Measurements from ENCODE around the gene TPO.

The TPO gene

DNA sequence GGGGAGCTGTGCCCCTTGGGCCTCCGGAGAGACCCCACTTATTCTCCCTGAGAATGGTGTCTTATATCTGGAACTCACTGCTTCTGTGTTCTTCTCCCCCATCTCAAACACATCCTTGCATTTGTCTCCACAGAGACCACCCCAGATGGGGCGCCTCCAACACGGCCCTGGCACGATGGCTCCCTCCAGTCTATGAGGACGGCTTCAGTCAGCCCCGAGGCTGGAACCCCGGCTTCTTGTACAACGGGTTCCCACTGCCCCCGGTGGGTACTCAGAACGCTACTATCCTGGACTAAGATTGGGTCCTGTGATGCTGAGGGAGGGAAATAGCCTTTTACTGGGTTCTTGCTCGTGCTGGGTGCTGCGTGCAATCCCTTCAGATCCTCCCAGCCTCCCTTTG is 40.3 kb downstream of the TPO start:
- DNase-seq = no peak

DNA sequence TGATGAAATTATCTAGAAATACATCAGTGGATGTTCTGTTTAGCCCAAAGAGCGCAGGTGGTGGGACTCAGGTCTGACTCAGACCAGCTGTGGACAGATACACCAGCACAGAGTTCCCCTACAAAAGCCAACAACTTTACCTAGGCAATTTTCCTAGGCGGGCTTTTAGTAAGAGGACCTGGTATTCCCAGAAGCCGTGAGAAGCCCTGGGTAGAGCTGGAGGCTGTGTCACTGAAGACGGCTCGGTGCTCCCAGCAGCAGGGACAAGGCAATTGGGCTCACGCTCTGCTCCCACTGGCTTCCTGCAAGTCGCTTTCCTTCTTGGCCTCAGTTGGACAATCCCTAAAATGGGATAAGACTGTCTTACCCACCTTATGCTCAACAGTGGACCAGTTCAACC is 41.1 kb downstream of the TPO start:
- DNase-seq = no peak

DNA sequence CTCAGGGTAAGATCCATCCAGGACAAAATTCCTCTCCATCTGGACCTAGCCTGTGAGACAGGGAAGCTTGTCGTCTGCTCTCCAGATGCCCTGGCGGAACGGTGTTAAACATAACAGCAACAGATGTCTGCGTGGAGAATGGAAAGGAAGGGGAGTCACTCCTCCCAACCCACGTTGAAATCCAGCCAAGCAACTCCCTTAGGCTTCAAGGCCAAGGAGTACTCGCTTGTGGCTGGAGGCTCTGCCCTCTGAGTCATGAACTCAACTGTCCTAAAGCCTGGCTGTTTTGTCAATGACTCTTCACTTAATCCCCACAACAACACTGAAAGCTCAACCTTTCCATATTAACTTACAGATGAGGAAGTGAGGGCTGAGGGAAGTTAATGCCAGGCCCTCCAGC is 42.2 kb downstream of the TPO start:
- DNase-seq = no peak

DNA sequence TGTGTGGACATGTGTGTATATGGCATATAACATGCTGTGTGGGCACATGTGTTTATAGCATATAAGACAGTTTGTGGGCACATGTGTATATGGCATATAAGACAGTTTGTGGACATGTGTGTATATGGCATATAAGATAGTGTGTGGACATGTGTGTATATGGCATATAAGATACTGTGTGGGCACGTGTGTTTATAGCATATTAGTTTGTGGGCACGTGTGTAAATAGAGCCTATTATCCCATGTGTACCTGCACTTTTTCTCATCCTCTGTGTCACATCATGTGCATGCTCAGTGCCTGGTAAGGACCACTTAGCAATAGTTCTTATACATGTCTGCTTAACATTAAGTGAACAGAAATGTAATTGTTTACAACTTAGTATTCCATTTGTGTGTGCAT is 45.2 kb downstream of the TPO start:
- DNase-seq = no peak

DNA sequence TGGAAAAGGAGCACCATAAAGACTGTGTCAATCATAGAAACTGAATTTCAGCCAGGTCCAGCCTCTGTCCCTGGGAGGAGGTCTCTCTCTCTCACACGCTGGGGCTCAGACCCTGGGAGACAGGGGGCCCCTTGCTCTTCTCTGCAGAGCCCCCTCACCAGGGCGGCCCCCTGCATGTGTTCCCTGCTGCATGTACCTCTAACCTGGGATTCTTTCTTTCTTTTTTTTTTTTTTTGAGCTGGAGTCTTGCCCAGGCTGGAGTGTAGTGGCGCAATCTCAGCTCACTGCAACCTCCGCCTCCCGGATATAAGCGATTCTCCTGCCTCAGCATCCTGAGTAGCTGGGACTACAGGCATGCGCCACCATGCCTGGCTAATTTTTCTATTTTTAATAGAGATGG is 46.5 kb downstream of the TPO start:
- no peak for DNase-seq

DNA sequence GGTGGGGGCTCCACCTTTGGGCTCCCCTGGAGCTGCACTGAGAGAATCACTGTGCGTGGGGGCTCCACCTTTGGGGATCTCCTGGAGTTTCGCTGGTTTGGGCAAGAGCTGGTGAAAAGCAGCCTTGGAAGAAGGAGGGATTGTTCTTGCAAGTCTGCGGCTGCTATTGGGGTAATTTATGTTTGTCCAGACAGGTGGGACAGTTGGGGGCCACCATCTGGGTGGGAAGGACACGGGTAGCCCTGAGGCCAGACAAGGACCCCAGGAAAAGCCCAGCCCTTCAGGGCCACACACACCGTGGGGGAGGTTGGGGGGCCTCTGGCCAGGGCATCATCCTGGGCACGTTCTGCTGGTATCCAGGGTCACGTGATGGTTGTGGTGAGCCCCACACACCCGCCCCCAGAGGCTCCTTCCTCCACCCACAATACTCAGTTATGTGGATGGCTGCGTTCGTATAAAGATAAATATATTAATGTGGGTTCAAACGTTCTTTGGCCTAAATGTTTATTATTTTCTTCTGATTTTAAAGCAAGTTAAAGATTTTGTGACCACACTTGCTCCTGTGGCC is 47.7 kb downstream of the TPO start:
- DNase-seq = no peak

DNA sequence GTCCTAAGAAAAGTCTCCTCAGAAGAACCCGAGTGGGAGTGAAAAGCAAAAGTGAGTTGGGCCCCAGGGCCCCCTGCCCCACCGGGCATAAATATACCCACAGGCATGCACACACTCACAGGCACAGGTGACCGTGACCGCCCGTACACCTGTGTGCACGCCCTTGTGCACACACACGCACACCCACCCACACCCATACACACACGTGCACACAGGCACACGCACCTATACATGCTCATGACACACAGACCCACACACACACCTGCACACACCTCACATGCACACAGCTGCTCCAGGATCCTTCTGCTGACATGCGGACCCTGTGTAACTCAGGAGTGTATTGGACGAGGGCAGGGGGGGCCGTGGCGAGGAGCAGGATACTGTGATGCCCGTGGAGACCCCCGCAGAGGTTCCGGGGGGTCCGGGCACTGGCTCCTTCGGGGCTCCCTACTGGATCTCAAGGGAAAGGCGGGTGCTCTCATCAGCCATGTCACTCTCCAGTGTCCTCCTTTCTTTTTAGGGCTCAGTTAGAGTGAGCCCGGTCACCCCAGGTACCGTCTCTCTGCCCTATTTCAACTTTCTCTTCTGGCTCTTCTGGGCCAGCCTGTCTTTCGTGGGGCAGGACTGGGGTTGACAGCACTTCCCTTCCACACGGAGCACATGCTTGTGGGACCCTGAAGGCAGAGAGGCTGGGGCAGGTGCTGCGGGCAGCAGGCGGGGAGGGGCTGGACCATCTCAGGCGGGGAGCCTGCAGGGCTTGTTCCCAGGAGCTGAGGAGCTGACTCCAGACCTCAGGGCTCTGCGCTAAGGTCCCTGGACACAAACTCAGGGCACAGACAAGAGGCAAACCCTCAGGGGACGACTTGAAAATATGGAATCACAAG is 48.5 kb downstream of the TPO start:
- DNase-seq = no peak

DNA sequence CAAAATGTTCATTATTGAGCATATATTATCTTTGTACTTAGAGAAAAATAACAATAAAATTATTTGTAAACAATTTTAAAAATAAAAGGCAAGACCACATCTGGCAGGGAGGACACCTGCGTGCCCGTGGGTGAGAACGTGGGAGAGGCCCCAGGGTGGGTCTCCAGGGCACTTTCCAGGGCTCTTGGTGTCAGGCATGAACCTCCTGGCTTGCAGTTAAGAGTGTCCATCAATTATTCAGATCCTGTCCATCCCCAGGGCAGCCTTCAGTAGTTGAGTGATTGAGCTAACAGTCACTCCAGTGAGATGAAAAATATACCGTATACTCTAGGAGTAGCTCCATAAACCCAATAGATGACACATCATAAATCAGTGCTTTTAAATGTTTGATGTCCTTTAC is 49.7 kb downstream of the TPO start:
- DNase-seq = no peak

DNA sequence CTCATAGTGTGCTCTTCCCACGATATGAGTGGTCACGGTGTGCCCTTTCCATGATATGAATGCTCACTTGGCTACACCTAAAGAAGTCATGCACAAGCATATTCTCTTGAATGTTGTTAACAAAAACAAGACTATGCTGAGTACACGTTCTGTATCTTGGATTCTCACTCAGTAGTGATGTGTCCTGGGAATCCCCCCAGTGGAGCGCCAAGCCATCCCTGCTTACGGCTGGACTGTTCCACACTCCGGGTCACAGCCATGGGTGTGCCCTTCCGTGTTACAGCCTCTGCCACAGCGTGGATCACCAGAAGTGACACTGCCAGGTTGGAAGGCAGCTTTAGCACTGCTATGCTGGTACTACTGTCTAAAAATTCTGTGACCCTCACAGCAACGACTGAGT is 59.1 kb downstream of the TPO start:
- no peak for DNase-seq

DNA sequence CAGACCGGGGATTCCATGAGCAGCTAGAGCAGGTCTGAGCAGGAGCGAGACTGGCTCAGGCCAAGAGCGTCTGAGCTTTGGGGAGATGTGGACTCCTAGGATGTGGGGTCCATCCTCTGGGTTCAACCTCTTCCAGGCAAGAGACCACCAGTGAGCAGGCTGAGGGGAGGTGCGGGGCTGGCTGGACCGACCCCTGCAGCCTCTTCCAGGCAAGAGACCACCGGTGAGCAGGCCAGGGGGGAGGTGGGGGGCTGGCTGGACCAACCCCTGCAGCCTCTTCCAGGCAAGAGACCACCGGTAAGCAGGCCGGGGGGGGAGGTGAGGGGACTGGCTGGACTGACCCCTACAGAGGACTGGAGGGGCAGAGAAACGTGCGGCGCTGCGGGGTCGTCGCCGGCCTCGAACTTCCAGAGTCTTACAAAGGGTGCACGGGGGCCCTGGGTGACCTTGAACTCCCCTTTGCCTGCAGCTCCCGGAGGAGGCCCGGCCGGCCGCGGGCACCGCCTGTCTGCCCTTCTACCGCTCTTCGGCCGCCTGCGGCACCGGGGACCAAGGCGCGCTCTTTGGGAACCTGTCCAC is 63.4 kb downstream of the TPO start:
- DNase-seq = no peak

DNA sequence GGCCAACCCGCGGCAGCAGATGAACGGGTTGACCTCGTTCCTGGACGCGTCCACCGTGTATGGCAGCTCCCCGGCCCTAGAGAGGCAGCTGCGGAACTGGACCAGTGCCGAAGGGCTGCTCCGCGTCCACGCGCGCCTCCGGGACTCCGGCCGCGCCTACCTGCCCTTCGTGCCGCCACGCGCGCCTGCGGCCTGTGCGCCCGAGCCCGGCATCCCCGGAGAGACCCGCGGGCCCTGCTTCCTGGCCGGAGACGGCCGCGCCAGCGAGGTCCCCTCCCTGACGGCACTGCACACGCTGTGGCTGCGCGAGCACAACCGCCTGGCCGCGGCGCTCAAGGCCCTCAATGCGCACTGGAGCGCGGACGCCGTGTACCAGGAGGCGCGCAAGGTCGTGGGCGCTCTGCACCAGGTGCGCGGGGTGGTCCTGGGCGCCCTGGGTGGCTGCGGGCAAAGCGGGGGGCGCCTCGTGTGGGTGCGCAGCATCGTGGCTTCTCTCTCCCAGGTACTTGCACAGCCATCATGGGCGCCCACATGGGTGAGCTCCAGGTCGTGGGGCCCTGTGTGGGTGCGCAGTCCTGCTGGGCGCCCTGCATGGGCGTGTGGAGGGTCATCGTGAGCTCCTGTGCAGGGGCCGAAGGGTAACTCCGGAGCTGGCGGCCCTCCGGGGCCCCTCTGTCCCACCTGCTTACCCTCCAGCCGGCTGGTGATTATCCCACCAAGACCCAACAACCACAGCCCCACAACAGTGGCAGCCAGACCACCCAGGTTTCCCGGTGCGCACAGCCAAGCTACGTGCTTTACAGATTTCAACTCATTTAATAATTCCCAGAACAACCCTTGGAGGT is 64.2 kb downstream of the TPO start:
- DNase-seq = no peak

DNA sequence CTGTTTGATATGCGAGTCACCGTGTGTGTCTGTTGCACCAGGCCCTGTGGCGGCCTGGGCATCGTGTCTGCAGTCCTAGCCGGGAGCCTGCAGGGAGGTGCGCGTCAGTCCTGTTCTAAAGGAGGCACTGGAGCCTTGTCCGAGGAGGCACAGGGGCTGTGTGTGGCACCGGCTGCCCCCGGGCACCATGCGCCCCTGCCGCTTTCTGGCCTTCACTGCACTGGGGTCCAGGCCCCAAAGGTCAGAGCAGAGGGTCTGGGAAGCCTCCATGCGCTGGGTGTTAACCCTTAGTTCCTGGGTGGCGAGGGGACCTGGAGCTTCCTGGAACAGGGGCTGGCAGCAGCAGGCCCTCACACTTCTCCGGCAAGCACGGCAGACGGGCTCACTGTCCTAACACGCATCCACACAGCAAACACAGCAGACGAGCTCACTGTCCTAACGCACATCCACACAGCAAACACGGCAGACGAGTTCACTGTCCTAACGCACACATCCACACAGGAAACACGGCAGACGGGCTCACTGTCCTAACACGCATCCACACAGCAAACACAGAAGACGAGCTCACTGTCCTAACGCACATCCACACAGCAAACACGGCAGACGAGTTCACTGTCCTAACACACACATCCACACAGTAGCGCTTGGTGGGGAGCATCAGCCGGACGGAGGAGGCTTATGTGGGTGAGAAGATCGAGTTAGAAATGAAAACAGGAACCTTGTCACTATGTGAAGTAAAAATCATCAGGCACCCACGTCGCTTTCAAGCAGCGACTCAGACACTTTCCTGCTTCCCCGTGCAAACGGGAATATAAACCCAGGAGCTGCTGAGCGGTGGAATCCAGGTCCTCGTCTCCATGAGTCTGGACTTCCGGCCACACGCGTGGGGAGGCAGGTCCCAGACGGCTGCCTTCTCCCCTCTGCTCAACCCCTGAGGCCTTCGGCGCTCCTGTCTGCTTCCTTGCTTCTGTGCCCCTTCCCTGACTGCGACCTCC is 65.3 kb downstream of the TPO start:
- no peak for DNase-seq

DNA sequence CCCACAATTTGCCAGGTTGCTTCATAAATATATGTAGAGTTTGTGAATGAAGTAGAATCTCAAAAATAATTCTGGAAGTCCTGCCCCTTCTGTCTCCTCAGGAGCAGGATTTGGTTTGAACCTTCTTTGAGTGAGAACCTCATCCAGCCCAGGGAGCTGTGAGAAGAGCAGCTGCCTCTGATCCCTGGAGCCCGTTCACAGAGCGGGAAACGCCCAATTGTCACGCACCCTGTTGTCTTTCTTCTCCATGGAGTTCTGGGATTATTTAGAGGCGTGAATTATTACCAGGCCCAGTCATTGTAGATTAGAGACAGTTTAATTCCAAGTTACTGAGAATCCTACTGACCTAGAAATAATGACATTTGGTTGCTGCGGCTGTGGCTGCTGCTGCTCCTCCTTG is 66.1 kb downstream of the TPO start:
- no peak for DNase-seq

DNA sequence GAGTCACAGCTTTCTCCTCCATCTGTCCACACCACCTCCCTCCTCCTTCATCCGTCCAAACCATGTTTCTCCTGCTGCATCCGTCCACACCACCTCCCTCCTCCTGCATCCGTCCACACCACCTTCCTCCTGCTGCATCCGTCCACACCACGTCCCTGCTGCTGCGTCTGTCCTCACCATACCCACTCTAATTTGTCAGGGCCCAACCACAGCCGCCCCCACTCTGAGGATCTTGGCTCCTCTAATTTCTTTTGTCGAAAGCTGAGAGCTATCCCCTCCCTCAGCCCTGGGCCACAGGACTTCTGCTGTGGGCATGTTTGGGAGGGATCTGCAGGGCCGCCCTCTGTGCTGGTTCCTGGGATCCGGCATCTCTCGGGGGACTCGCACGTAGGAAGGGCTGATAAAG is 67.4 kb downstream of the TPO start:
- no peak for DNase-seq

DNA sequence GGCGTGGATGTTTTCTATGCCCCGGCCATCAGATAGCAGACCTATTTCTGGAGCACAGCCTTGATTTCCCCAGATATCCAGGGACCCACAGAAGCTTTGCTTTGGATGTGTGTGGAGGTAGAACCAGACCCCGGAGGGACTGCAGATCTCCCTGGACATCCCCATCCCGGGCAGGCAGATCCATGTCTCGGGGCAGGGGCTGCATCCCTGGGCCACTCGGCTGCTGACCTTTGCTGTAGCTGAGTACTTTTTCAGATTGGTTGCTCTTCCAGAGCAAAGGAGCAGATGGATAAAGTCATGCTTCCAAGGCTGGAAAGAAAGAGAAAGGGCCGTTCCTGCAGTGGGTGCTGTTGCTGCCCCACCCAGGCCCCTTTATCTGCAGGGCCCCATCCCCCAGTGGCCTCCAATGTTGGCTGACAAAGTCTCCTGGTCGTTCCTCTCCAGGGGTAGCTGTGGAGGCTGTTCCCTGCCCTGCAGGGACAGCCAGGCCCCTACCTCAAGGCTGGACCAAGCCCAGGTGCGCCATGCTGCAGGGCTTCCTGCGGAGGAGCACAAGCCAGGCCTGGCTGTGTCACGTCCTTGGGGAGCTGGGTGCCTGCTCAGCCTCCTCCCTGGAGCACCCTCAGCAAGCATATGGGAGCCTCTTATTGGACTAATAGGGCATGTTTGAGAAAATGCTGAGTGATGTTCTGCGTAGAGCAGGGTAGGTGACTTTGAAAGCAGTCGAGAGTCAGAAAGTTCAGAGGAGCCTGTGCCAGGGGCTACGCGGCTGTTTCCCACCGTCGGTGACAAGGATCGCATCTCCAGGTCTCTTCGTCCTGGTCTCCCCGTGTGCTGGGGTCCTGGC is 68.4 kb downstream of the TPO start:
- no peak for DNase-seq

DNA sequence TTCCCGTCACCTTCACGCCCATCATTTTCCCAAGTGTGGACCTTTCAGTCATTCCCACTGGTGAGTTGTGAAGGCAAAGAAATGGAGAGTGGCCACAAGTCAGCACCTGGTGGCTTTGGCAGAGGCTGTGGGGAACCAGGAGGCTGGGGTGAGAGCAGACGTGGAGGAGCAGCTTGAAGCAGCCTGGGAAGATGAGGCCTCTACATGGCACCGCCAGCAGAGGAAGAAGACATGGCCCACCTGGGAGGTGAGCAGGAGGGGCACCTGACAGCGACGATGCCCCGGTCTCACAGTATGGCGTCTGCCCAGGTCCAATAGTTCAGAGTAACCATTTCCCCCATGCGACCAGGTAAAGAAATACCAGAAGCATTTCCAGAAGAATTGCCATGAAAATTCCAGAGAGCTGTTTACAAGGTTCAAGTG is 69.0 kb downstream of the TPO start:
- DNase-seq = no peak

DNA sequence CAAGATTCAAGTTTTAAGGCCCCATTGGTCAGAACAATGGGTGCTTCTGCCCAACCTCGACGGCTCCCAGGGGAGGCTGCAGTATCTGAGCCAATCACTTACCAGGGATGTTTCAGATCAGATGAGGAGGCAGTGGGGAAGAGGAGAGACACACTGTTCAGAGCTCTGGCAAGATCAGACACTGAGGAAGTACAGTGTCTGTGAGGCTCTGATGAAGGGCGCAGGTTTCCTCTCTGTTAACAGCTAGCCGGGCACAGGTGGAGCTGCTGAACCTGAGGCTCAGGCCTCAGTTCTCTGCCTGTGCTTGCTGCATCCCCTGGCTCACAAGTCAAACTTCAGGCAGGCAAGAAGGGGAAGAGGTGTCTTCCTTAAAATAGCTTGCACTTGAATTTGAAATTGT is 69.7 kb downstream of the TPO start:
- DNase-seq = no peak

DNA sequence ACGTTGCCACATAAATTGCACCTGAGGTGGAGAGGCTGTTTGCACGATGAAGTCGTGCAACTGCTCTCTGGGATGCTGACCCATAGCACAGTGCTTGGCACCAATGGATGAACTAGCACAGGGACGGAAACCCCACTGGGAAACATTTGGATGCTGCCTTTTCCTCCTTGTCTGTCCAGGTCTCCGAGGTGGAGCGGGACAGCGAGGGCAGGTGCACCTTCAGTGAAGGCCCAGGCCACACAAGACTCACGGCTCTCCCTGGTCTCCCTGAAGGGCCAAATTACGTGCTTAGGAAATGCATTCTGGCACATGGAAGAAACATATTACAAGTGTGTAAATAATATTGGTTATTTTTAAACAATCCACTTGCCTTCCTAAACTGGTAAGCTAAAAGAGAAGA is 70.3 kb downstream of the TPO start:
- no peak for DNase-seq

DNA sequence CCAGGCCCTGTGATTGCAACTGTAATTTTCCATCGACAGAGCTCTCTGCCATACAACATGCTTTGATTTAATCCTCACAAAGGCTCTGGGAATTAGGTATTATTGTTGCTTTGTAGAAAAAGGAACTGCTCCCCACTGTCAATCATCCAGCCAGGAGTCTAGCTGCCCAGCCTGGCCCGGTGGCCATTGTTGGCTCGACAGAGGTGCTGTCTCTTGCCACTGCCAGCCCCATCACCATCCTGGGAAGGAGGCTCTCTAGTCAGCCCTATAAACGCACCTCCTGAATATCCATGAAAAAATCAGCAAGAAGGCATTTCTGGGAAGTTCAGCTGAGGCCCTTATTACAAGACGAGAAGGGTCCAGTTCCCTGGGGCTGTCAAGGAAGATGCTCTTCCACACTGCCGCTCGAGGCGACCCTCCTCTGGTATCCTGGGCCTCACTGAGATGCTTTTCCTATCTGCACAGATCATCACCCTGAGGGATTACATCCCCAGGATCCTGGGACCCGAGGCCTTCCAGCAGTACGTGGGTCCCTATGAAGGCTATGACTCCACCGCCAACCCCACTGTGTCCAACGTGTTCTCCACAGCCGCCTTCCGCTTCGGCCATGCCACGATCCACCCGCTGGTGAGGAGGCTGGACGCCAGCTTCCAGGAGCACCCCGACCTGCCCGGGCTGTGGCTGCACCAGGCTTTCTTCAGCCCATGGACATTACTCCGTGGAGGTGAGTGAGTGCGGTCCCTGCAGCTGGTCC is 71.0 kb downstream of the TPO start:
- DNase-seq = no peak

DNA sequence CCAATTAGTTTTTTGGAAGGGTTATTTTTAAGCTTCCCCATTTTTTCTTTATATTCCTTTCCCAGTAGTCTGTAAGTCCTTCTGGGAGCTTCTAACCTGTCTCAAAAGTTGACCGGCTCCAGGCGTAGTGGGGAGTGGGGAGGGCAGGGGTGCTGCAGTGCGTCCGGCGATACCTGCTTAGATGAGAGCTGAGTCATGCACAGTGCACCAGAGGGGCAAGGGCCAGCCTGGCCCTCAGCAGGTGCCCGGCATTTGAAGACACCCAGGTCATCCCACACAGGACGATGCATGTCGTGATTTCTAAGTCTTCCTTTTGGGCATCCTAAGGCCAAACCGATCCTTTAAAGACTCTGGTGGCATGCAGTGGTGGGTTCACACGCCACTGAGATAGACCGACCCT is 73.4 kb downstream of the TPO start:
- no peak for DNase-seq

DNA sequence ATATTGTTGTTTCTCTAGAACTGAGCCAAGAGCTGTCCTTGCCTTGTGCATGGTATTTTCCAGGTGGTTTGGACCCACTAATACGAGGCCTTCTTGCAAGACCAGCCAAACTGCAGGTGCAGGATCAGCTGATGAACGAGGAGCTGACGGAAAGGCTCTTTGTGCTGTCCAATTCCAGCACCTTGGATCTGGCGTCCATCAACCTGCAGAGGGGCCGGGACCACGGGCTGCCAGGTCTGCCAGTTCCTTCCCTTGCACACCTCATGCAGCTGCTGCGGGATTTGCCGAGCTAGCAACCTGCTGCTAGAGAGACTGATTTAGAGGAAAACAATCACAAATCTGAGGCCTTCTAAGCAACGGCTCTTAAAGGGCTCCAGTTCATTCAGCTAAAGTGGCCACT is 74.5 kb downstream of the TPO start:
- no peak for DNase-seq
